NCI-H2227 (cell line): Measurements from ENCODE around the gene AADAC.
A peak's percentile ranks its signal among the peaks of the same experiment; 100 is the strongest.
"Not testable (repeated sequence)": the region's sequence is repeated elsewhere in the genome, so short reads cannot be mapped to it uniquely, and the experiment has no call there.

Source experiments
- DNase-seq: peaks from one replicate; lab custom pipeline; 2025; ENCODE audit not compliant: unreplicated experiment; lab: John Stamatoyannopoulos, UW

The AADAC gene

DNA sequence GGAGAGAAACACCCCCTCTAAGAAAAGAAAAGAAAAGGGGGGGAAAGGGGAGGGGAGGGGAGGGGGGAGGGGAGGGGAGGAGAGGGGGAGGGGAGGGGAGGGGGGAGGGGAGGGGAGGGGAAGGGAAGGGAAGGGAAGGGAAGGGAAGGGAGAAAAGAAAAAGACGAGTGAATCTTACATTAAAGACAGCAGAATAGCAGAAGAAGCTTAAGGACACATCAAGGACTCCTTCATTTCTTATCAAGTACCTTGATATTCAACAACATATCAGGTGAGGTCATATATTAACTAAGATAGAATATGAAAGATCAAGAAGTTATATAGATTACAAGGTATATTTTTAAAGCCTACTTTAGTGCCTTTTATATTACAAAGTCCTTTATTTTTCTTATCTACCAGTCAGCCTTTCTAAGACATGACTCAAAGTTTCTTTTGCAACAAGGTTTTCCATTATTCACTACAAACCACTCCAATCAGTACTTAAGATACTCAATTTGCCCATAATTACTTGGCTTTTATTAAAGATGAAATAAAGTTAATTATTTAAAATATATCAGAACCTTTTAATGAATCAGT lies 17.7 kb upstream of the AADAC start:
- no peak for DNase-seq

DNA sequence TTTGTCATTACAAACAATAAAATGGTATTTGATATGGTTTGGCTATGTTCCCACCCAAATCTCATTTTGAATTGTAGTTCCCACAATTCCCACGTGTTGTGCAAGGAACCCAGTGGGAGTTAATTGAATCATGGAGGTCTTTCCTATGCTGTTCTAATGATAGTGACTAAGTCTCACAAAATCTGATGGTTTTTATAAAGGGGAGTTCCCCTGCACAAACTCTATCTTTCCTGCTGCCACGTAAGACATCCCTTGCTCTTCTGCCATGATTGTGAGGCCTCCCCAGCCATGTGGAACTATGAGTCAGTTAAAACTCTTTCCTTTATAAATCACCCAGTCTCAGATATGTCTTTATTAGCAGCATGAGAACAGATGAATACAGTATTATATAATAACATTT lies 15.4 kb upstream of the AADAC start:
- DNase-seq: no peak

DNA sequence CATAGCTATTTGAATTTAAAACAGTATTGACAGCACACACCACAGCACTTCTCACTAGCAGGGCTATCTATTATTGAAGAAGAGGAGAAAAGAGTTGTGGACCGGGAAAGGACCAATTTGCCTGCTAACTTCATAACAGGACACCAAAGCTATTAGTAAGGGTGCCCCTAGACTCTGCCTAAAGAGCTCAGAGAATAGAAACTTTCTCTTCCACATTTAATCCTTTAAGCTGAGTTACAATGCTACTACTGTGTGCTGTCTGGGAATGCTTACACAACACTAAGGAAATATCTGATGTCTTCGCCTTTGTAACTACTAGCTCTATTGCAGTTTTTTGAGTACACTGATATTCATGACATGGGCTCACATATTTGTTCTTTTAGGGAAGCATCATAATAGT lies 13.5 kb upstream of the AADAC start:
- DNase-seq: no peak

DNA sequence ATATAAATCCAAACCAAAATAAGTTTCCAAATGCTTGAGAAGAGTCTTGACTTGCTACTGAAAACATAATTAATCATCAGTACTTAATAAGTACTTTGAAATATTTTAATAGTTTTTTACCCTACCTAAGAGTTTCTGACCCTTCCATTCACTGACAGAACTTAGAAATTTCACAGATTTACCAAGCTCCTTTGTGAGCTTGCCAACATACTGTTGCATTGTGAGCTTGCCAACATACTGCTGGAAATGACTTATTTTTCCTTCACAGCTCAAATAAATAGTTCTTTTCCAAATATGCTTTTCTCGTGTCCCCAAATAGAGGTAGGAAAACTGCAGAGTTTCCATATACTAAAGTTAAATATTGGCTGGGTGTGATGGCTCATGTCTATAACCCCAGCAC lies 9.6 kb upstream of the AADAC start:
- DNase-seq: no peak

DNA sequence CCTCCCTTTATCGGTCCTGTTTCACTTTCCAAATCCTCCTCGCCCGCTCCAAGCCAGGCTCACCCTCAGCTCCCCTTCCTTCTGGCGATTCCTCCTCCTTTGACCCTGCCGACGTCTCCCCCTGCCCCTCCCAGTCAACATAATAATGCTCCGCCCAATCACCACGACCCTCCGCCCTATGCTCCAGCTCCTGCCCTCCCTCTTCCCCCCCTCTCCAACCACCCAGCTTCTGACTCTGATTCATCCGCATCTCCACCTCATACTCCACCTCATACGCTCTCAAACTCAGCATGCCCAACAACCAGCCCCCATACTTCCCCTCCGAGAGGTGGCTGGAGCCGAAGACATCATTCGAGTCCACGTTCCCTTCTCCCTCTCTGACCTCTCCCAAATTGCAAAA lies 7.1 kb upstream of the AADAC start:
- no peak for DNase-seq

DNA sequence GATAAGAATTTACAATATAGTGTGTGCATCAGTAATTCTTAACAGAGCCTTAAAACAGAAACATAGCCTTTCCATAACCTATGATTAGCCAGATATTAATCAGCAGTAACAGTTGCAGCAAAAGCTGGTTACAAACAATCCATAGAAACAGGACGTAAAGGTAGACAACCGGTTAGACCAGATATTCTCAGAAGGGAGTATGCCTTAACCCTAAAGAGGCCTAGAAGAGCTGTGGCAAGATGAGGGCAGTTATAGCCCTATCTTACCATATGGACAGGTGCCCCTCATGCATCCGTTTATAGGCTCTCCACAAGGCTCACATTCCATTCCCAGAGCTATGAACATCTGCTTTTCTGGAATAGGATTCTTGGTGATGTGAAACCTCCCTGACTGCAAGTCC lies 5.0 kb upstream of the AADAC start:
- DNase-seq: not testable (repeated sequence)

DNA sequence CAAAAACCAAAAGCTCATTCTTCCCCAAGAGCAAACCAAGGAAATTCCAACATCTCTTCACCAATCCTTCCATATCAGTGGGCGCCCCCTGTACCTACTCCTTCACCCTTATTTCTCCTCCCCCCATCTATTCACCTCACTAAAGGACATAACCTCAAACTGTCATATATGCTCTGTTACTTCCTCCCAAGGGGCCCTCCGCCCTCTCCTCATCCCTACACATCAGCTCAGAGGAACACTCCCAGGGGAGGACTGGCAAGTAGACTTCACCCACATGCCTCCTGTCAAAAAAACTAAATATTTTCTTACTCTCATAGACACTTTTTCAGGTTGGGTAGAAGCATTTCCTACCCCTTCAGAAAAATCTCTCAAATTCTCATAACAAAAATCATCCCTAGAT lies 2.4 kb upstream of the AADAC start:
- DNase-seq: no peak

DNA sequence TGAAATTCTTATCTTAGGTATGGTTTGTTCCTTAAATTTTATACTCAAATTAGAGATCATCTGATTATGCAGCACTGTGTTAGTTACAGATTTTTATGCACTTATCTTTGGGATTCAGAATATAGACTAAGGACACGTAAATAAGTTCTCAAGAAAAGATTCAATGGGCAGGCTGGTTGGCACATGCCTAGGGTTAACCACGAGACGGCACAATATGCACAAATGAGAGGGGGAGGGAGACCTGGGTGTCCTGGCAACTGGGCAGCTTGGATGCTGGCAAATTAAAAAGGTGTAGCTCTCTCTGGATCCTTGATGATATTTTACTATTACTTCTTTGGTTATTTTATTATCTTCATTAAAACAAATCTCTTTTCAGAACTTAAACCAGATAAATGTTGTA lies 672 bp downstream of the AADAC start:
- DNase-seq: no peak

DNA sequence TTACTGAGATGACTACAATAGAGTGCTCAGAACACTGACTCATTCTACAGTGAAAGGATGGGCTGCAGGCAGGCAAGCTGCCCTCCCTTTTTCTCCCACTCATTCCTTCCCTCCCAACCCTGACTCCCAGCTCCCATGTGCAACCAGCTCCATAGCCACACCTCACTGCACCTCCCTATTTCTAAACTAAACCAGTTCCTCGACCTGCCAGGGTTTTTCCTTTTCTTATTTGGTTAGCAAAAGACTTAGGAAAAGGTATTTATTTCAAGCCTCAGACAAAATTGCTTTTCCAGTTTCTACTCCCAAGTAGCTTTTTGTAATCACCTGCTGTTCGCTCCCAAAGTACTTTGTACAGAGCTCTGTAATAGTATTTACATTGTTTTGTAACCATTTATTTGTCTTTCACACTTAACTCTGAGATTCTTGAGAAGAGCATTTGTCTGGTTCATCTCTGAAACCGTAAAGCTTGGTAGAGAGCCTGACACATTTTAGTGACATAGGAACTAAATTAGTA lies 2.2 kb downstream of the AADAC start:
- DNase-seq: no peak

DNA sequence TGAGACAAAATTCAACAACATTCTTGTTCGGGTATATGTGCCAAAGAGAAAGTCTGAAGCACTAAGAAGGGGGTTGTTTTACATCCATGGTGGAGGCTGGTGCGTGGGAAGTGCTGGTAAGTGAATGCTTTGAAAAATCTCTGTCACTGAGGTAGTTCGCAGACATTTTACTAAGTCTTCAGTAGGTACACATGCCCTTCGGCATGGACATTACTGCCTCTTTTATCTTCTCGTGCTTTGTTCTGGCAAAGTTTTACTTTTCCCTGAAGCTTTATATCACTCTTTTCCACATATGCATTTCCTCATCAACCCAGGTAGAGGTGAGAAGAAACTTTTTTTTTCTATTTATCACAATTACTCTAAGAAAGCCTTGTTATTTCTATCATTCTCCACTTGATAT lies 3.6 kb downstream of the AADAC start:
- DNase-seq: no peak

DNA sequence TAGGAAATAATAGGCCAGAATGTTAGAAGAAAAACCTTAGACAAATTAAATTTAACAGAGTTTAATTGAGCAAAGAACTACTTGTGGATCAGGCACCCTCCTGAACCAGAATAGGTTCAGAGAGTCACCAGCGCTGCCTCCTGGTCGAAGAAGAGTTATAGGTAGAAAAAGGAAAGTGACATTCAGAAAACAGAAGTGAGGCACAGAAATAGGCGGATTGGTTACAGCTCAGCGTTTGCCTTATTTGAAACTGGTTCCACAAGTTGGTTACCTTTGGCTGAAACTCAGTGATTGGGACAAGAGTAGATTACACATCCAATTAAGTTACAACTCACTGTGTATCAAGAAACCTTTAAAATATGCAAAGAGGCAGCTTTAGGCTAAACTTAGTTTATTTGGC lies 4.4 kb downstream of the AADAC start:
- DNase-seq: no peak

DNA sequence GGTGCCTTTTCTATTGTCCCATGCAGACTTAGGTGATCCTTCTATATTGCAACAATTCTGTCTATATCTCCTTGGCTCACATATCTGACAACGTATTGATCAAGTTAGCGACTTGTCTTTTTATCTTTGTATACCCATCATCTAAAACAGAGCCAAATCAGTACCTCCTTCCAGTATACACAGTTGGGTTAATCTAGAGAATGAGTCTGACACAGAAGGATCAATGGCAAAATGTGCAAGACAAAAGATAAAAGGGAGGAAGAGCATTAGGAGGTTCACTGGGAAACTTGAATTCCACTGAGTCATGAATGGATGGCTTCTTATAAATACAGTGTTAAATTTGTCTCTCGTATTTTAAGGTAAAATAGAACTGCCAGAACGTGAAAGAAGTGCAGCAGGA lies 6.0 kb downstream of the AADAC start:
- DNase-seq: no peak

DNA sequence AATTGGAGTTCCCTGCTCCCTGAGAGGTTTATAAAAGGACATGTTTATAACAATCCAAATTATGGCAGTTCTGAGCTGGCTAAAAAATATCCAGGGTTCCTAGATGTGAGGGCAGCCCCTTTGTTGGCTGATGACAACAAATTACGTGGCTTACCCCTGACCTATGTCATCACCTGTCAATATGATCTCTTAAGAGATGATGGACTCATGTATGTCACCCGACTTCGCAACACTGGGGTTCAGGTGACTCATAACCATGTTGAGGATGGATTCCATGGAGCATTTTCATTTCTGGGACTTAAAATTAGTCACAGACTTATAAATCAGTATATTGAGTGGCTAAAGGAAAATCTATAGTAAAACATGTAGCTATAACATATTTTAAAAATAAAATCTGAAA lies 13.9 kb downstream of the AADAC start:
- DNase-seq: no peak

DNA sequence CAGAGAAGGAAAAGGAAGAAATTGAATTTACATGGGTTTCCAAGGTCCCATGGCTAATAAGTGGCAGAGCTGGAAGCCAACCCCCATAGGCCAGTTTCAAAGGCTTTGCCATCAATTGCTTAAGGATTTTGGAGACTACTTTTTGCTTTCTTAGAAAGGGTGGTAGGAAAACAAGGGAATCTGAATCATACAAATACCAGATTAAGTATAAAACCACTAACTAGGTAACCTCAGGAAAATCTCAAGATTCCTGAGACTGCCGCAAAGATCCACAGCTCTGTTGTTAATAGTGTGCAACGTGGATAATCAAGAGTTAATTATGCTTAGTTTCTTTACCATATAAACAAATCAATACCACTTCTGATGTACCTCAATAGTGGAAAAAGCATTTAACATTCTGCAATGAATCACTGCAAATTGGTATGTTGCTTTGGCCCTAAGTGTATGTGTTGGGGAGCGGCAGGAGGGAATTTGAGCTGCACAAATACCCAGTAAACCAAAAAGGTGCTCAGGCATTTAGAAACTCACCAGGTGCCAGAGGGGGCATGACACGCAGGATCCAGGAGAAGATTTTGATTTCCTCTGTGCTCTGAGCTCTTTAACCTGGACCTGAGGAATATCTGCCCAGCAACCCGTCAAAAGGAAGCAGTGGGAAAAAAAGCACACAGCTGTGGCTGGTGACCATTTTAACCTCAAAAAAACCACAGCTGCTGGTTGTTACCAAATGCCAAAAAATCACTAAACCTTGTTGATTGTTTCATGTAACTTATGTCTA lies 22.0 kb downstream of the AADAC start:
- no peak for DNase-seq

DNA sequence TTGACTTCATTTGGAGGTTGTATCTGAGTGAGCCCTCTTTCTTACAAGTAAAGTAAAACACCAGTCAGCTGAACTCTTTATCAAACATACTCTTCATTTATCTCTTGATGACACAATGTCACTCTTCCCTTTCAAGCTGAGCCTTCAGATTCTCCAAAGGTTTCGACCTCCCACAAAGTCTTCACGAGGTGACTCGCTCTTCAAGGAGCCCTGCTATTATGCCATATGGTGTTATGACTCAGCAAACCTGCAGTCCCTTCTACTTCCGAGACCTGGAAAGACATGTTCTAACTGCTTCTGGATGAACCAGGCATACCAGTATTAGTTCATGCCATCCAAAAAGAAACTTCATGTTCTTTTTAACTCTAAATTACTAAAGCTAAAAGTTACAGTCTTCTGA lies 23.1 kb downstream of the AADAC start:
- DNase-seq: peak; percentile 26

DNA sequence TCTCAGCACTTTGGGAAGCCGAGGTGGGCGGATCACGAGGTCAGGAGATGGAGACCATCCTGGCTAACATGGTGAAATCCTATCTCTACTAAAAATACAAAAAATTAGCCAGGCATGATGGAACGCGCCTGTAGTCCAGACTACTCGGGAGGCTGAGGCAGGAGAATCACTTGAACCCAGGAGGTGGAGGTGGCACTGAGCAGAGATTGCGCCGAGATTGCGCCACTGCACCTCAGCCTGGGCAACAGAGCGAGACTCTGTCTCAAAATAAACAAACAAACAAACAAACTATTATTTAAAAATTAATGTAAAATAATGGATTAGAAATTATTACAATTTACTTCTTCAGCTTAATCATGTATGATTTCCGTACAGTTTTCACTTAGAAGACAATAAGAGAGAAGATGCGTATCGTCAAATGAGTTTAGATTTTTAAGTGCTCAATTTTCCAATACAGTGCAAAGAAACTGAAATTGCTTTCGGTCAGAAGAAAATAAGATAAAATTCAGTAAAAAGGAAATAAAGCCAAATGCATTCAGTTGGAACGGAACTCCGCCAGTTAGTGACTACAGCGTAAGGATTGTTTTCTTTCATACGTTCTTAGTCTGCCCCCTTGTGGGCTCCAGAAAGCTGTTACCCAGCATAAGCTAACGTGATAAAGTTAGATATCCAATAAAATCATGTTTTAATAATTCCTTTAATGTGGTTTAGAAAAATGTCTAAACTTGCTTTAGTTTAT lies 24.8 kb downstream of the AADAC start:
- peak; percentile 47 for DNase-seq

DNA sequence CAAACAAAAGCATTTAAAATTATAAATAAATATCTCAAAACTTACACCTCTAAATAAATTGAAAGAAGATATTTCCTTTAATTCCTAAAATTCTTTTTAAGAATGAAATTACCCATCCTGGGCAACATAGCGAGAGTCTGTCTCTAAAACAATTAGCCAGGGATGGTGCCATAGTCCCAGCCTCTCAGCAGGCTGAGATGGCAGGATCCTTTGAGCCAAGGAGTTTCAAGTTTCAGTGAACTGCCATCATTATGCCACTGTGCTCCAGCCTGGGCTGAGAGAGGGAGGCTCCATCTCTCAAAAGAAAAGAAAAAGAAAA lies 25.4 kb downstream of the AADAC start:
- DNase-seq: no peak

DNA sequence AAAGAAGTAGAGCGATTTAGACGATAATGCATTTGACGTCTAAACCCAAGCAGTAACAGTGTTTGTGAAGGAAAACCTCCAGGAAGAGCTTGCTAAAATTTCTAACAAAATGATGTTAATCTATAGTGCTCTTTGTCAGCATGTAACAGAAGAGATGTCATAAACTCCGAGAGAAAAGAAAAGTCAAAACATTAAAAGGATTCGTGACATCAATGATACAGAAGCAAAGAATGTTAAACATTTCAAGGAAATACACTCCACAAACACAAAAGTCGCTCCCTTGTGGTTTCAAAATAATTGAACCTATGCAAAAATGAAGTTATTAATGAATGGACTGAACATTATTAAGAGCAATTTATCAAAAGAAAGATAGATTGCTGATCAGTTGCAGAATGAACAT lies 27.9 kb downstream of the AADAC start:
- DNase-seq: no peak

DNA sequence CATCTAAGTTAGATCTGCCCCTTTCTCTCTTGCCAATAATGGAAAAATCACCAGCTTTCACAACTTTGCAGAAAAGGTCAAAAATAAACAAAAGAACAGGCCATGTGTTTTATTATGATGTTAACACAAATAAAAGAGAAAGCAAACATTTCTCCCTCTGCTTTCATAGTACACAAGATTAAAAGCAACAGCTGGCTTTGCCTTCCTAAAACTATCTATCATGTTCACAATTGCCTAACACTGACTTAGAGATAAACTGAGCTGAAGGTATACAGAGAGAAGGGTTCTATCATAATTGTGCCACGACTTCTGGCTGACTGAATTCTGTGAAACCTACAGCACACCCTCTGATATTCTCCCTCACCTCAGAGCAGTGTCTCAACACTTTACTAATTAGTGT lies 29.4 kb downstream of the AADAC start:
- no peak for DNase-seq

DNA sequence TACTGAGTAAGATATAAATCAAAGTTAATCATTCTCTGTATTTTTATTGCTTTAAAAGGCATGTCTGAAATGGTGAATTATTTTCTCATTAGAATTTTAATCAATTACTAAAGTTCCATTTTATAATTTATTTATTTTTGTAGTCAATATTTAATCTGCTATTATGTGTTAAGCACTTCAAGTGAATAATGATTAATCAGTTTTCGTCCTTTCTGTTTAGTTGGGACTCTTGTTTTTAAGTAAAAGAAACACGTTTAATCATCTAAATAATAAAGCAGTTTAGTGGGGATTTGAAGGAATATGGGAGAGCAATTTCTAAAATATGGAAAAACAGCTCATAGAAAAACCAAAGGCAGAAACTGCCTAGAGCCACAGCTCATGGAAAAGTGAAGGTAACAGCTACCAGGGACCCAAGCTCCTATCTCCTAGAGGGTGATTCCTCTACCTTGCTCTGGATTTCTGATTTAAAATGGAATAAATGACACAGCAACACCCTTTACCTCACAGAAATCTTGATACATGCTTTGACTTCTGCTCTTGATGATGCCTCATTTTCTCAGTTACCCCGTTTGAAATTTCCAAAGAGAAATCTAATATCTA lies 31.5 kb downstream of the AADAC start:
- no peak for DNase-seq

DNA sequence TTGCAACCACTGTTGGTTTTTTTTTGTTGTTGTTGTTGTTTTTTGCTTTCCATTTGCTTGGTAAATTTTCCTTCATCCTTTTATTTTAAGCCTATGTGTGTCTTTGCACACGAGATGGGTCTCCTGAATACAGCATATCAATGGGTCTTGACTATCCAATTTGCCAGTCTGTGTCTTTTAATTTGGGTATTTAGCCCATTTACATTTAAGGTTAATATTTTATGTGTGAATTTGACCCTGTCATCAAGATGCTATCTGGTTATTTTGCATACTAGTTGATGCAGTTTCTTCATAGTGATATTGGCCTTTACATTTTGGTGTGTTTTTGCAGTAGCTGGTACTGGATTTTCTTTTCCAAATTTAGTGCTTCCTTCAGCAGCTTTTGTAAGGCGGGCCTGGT lies 36.1 kb downstream of the AADAC start:
- DNase-seq: not testable (repeated sequence)
